ENCODE results near the gene SLC39A1. TPM values are rescaled to one million over a fixed set of nuclear protein-coding genes. Genes with fewer than 3 reads are reported as not detected.

The SLC39A1 gene
- total and polyA plus RNA-seq, 2 of the 8 experiments (the other 6 are each of a cell fraction or from before 2014, with no cell fraction given), result 238 to 337 TPM

DNA sequence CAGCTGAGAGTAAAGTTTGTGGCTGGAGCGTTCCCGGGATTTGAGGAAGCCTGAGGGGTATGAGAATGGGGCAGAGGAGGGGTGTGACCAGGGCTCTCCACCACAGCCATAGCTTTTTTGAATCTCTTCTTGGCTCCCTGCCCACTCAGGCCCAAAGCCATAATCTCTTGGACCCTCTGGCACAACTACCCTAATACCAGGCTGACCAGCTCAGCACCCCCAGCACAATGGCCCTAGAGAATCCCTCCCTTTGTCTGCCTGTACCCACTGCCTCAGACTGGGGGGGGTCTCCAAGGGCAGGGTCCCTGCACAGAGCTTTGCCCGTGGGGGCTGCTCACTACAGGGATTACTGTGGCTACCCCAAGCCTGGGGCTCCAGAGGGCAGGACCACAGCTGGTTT, 24.3 kb downstream of the SLC39A1 start:
- FAIRE-seq (no peak), DNase-seq (ENCODE audit: low read depth in 1 of 2, low spot score in 2 of 2) (no peak)
- ChIA-PET POLR2A (ENCODE audit: partially characterized antibody) (interaction anchor here (0.7 to 11.4 kb wide), 10 partner anchors 10 to 163 kb away, joined by 3 to 73 read pairs (median 9); partner anchors contain the start of genes CREB3L4, CRTC2, GATAD2B and JTB), CTCF (ENCODE audit: partially characterized antibody) (interaction anchor here (1.2 to 3.1 kb wide), 5 partner anchors 14 to 167 kb away, joined by 3 to 11 read pairs (median 4); partner anchors contain the start of gene RAB13)
- Histone ChIP-seq H2BK15ac (ENCODE audit: low read length) (no peak overlapping the region), H3K4me3 (ENCODE audit: extremely low read depth in 1 of 4, insufficient read depth in 2 of 4, low read depth in 3 of 4, low read length in 4 of 4) (no peak overlapping the region), H3K9me3 (ENCODE audit: insufficient read depth in 2 of 2, low read depth in 1 of 2, low read length in 1 of 2) (no peaks in the 10 kb centered on the region), H4K91ac (replicated peaks; ENCODE audit: insufficient read length, low read length) (no peak overlapping the region), H3K27ac (ENCODE audit: low read depth, low read length) (no peak overlapping the region), H3K4ac (replicated peaks; ENCODE audit: insufficient read length, low read depth, low read length) (no peak overlapping the region), H3K23me2 (ENCODE audit: low read depth, low read length) (no peaks in the 10 kb centered on the region), H3K9ac (replicated peaks in 1 of 4; ENCODE audit: extremely low read depth in 1 of 4, low read depth in 3 of 4, low read length in 3 of 4) (no peak overlapping the region), H3K56ac (replicated peaks; ENCODE audit: insufficient read length, low read depth, low read length) (no peak overlapping the region), H2BK12ac (ENCODE audit: low read depth, low read length) (no peak overlapping the region), H3K14ac (ENCODE audit: insufficient read length) (no peak overlapping the region), H2BK20ac (ENCODE audit: low read length) (no peak overlapping the region), H3K4me2 (ENCODE audit: insufficient read depth in 1 of 2, low read depth in 2 of 2, low read length in 2 of 2) (no peak overlapping the region), H3K79me1 (ENCODE audit: low read depth, low read length) (no peaks in the 10 kb centered on the region; the same call in 1 of the 2 replicates), H3K18ac (ENCODE audit: extremely low read depth, low read length) (no peak overlapping the region), H2AK5ac (ENCODE audit: low read depth, low read length) (no peak overlapping the region), H3K27me3 (replicated peaks in 1 of 4; ENCODE audit: control insufficient read depth in 3 of 4, extremely low read depth in 1 of 4, insufficient read depth in 3 of 4, low read length in 3 of 4) (no peaks in the 10 kb centered on the region), H3K23ac (ENCODE audit: insufficient read length) (no peak overlapping the region), H3K4me1 (replicated peaks in 1 of 4; ENCODE audit: control insufficient read depth in 3 of 4, insufficient read depth in 4 of 4, low read length in 3 of 4) (no peaks in the 10 kb centered on the region), H3K79me2 (ENCODE audit: control insufficient read depth in 1 of 2, insufficient read depth in 2 of 2, low read length in 2 of 2) (peaks cover 0 to 3% of the 10 kb centered on the region in 2 experiments; a peak in 1 of 4 replicates), H4K20me1 (replicated peaks in 1 of 2; ENCODE audit: control insufficient read depth in 1 of 2, insufficient read depth in 2 of 2, low read length in 2 of 2) (peaks cover 0 to 7% of the 10 kb centered on the region in 2 experiments), H4K5ac (ENCODE audit: insufficient read length, low read depth, low read length) (no peak overlapping the region), H4K8ac (ENCODE audit: extremely low read depth, insufficient read depth, low read length) (no peak overlapping the region), H2AFZ (ENCODE audit: low read length) (no peak overlapping the region), H2BK5ac (ENCODE audit: low read depth, low read length) (no peak overlapping the region), H3K36me3 (ENCODE audit: control insufficient read depth in 2 of 4, insufficient read depth in 4 of 4, low read length in 3 of 4) (peaks cover 16 to 54% (median 46%) of the 10 kb centered on the region in 4 experiments), H2BK120ac (replicated peaks; ENCODE audit: low read depth, low read length) (no peak overlapping the region)
- 98% methylated on average over 3 of the region's 3 CpGs; no CpG with 5 or more reads in 1 of the 2 experiments for WGBS, 2 experiments (ENCODE audit: extremely low coverage in 1 of 2, insufficient coverage in 1 of 2, insufficient read length in 1 of 2, insufficient replicate concordance in 2 of 2, low coverage in 1 of 2, low lambda C conversion rate in 2 of 2, missing lambda C conversion rate in 1 of 2)
- TF ChIP-seq HDAC2 (IDR thresholded peaks at IDR 0.05; ENCODE audit: borderline replicate concordance in 1 of 2, low read depth in 2 of 2, low read length in 2 of 2), result no peak
- TF ChIP-seq GABPA (IDR thresholded peaks at IDR 0.05; ENCODE audit: borderline replicate concordance, insufficient read depth, low read length), result no peak
- TF ChIP-seq RXRA (IDR thresholded peaks at IDR 0.05; ENCODE audit: insufficient read depth, low read depth, low read length), result no peak
- TF ChIP-seq TBP (IDR thresholded peaks at IDR 0.05; ENCODE audit: low read depth, low read length), result no peak
- no peak for TF ChIP-seq EGR1 (IDR thresholded peaks at IDR 0.05; ENCODE audit: borderline replicate concordance, low read depth, low read length)
- TF ChIP-seq SP2 (IDR thresholded peaks at IDR 0.05; ENCODE audit: low read length), result no peak
- no peak for TF ChIP-seq SIN3A (conservative IDR thresholded peaks at IDR 0.05 in 1 of 2, IDR thresholded peaks at IDR 0.05 in 1 of 2; ENCODE audit: low read depth in 1 of 2, low read length in 2 of 2)
- no peak for TF ChIP-seq CHD1 (IDR thresholded peaks at IDR 0.05; ENCODE audit: low read depth, low read length)
- no peak for TF ChIP-seq JUND (IDR thresholded peaks at IDR 0.05; ENCODE audit: low read length)
- TF ChIP-seq GTF2F1 (IDR thresholded peaks at IDR 0.05; ENCODE audit: borderline replicate concordance, low read depth, low read length), result no peak
- TF ChIP-seq RFX5 (IDR thresholded peaks at IDR 0.05; ENCODE audit: borderline replicate concordance, low read depth, low read length), result no peak
- no peak for TF ChIP-seq SP4 (IDR thresholded peaks at IDR 0.05; ENCODE audit: low read length)
